ENCODE results near the gene FYB2. TPM values are rescaled to one million over a fixed set of nuclear protein-coding genes. Genes with fewer than 3 reads are reported as not detected.

FYB2 gene
- total RNA-seq, 1 experiment from 2014 or later = not detected

DNA sequence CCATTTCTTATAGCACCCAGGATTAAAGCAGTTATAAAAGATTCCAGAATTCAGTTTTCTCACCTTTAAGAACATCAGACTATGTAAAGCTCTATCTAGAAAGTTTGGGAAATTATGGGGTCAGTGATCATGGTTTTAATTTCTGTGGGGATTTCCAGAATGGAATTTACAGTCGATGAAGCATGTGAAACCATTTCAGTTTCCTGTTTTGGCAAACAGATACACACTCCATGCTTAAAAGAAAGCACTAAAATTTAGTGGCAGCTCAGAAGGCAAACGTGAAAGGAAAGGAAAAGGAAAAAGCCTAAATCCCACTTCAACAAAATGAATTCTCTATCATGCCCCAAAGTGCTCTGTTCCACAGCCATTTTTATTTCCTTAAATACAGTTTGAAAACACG is 60.4 kb downstream of the FYB2 start:
- no peaks in the 10 kb centered on the region for H3F3A ChIP-seq (ENCODE audit: low read length, unreplicated experiment)
- TF ChIP-seq, protein P1, sequence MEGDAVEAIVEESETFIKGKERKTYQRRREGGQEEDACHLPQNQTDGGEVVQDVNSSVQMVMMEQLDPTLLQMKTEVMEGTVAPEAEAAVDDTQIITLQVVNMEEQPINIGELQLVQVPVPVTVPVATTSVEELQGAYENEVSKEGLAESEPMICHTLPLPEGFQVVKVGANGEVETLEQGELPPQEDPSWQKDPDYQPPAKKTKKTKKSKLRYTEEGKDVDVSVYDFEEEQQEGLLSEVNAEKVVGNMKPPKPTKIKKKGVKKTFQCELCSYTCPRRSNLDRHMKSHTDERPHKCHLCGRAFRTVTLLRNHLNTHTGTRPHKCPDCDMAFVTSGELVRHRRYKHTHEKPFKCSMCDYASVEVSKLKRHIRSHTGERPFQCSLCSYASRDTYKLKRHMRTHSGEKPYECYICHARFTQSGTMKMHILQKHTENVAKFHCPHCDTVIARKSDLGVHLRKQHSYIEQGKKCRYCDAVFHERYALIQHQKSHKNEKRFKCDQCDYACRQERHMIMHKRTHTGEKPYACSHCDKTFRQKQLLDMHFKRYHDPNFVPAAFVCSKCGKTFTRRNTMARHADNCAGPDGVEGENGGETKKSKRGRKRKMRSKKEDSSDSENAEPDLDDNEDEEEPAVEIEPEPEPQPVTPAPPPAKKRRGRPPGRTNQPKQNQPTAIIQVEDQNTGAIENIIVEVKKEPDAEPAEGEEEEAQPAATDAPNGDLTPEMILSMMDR (conservative IDR thresholded peaks at IDR 0.05; ENCODE audit: low read depth, low read length) = no peak
- no peak for TF ChIP-seq EZH2phosphoT487 (IDR thresholded peaks at IDR 0.05; ENCODE audit: borderline replicate concordance, low read length)
- no peak for TF ChIP-seq EZH2 (IDR thresholded peaks at IDR 0.05; ENCODE audit: low read length, unreplicated experiment)
- no peaks in the 10 kb centered on the region for H3K79me2 ChIP-seq (ENCODE audit: low read length)
- no peak overlapping the region for H3K4me2 ChIP-seq (ENCODE audit: low read length)
- no peaks in the 10 kb centered on the region for H3K27me3 ChIP-seq (ENCODE audit: low read length)
- H4K20me1 ChIP-seq (ENCODE audit: low read length) = no peaks in the 10 kb centered on the region
- DNase-seq = no peak
- no peaks in the 10 kb centered on the region for H3K36me3 ChIP-seq (ENCODE audit: low read depth, low read length)
- ChIA-PET CTCF (no interaction called here), POLR2A (ENCODE audit: unreplicated experiment) (no interaction called here)
- no peak overlapping the region for H3K4me3 ChIP-seq (ENCODE audit: low read length)
- H3K4me1 ChIP-seq (ENCODE audit: insufficient read depth, low read length) = 0 out of 2 replicates have a peak, but pooled peaks cover 4% of the 10 kb centered on the region
- BruUV-seq (replicated peaks) = no TSS peak
- H3K9me3 ChIP-seq (ENCODE audit: low read length) = no peaks in the 10 kb centered on the region
- no peak overlapping the region for H3K27ac ChIP-seq (ENCODE audit: low read length)
- ATAC-seq = no peak
- H3K9ac ChIP-seq (ENCODE audit: low read length) = no peak overlapping the region
- no peak overlapping the region for H2AFZ ChIP-seq (ENCODE audit: low read length)
- no peaks in the 10 kb centered on the region for H3K9me2 ChIP-seq (replicated peaks; ENCODE audit: low read length)
- intact Hi-C loops (cut with micrococcal nuclease) = no loop called here

DNA sequence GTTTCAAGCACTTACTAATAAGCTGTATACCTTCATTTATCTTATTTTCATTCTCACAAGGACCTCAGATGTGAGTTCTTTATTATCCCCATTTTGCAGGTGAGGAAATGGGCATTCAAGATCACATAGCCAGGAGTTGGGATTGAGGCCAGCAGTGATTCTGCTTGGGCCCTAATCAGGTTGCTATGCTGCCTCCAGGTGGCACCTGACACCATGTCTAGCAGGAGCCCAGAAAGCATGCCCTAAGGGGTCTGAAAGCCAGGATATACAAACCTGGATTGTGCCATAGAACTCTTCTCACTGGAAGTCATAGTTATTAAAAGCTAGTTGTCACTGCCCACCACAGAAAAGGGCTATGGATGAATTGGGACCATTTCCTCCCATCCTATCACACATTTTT is 61.1 kb downstream of the FYB2 start:
- DNase-seq (peak; percentile 54), ATAC-seq (peak; percentile 49; the same call in 1 of the 2 replicates)
- POLR2A ChIA-PET (ENCODE audit: unreplicated experiment) = no interaction called here
- no peaks in the 10 kb centered on the region for H3F3A ChIP-seq (ENCODE audit: low read length, unreplicated experiment)
- H2AFZ ChIP-seq (ENCODE audit: low read length) = no peak overlapping the region
- H3K9ac ChIP-seq (ENCODE audit: low read length) = no peak overlapping the region
- intact Hi-C loops (cut with micrococcal nuclease) = no loop called here
- no peaks in the 10 kb centered on the region for H4K20me1 ChIP-seq (ENCODE audit: low read length)
- no peak overlapping the region for H3K4me3 ChIP-seq (ENCODE audit: low read length)
- no peak for TF ChIP-seq EZH2 (IDR thresholded peaks at IDR 0.05; ENCODE audit: low read length, unreplicated experiment)
- TF ChIP-seq, protein P1 (conservative IDR thresholded peaks at IDR 0.05; ENCODE audit: low read depth, low read length) = peak; percentile 46
- H3K4me2 ChIP-seq (ENCODE audit: low read length) = no peak overlapping the region
- no peaks in the 10 kb centered on the region for H3K9me3 ChIP-seq (ENCODE audit: low read length)
- no peak overlapping the region for H3K27ac ChIP-seq (ENCODE audit: low read length)
- H3K36me3 ChIP-seq (ENCODE audit: low read depth, low read length) = no peaks in the 10 kb centered on the region
- CTCF ChIA-PET = interaction anchor here (0.6 kb wide), 1 partner anchor 36 kb away, joined by 11 read pairs; no protein-coding TSS in a partner anchor
- H3K27me3 ChIP-seq (ENCODE audit: low read length) = no peaks in the 10 kb centered on the region
- H3K4me1 ChIP-seq (ENCODE audit: insufficient read depth, low read length) = 0 out of 2 replicates have a peak, but pooled peaks cover 4% of the 10 kb centered on the region
- no TSS peak for BruUV-seq (replicated peaks)
- H3K79me2 ChIP-seq (ENCODE audit: low read length) = no peaks in the 10 kb centered on the region
- no peaks in the 10 kb centered on the region for H3K9me2 ChIP-seq (replicated peaks; ENCODE audit: low read length)

DNA sequence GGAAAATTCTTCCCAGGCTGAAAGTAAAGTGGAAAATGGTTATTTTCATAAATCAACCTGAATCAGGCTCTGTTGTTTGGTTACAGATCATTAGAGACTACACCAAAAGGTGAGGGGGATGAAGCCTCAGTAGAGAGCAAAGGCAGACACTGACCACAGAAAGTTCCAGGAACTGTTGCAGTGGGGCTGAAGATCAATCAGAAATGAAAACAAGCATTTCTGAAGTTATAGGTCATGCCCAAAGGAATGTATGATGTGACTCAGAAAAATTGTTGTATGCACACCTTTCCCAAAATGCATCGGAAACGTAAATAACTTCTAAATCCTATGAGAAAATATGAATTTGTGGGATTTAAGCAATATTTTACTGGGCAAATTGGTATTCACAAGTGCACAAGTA is 63.3 kb downstream of the FYB2 start:
- Histone ChIP-seq H3K4me1 (ENCODE audit: insufficient read depth, low read length) (0 out of 2 replicates have a peak, but pooled peaks cover 4% of the 10 kb centered on the region), H3F3A (ENCODE audit: low read length, unreplicated experiment) (no peaks in the 10 kb centered on the region), H4K20me1 (ENCODE audit: low read length) (no peaks in the 10 kb centered on the region), H3K9me3 (ENCODE audit: low read length) (no peaks in the 10 kb centered on the region), H3K9me2 (replicated peaks; ENCODE audit: low read length) (no peaks in the 10 kb centered on the region), H3K4me2 (ENCODE audit: low read length) (no peak overlapping the region), H3K9ac (ENCODE audit: low read length) (no peak overlapping the region), H3K27ac (ENCODE audit: low read length) (no peak overlapping the region), H3K36me3 (ENCODE audit: low read depth, low read length) (no peaks in the 10 kb centered on the region), H3K4me3 (ENCODE audit: low read length) (no peak overlapping the region), H3K27me3 (ENCODE audit: low read length) (no peaks in the 10 kb centered on the region), H2AFZ (ENCODE audit: low read length) (no peak overlapping the region), H3K79me2 (ENCODE audit: low read length) (no peaks in the 10 kb centered on the region)
- ChIA-PET POLR2A (ENCODE audit: unreplicated experiment) (no interaction called here), CTCF (no interaction called here)
- peak; percentile 30 for DNase-seq
- intact Hi-C loops (cut with micrococcal nuclease) = no loop called here
- BruUV-seq (replicated peaks) = no TSS peak
- TF ChIP-seq, protein P1 (conservative IDR thresholded peaks at IDR 0.05; ENCODE audit: low read depth, low read length) = no peak
- TF ChIP-seq EZH2phosphoT487 (IDR thresholded peaks at IDR 0.05; ENCODE audit: borderline replicate concordance, low read length) (no peak), EZH2 (IDR thresholded peaks at IDR 0.05; ENCODE audit: low read length, unreplicated experiment) (no peak)
- ATAC-seq = no peak

Data from PC-3 (cell line).